22Rv1 (cell line): ENCODE results near the gene MUL1.

Experiments used
- H3K27ac ChIP-seq: fragments of 450-650 bp; 2 replicates; pipeline ENCODE4 v1.5.1; 2017
- CTCF ChIP-seq: fragments of 450-650 bp; IDR thresholded peaks from 2 replicates; pipeline ENCODE4 v1.5.1; 2017; ENCODE audit warnings: mild to moderate bottlenecking
- ZFX ChIP-seq: fragments of 450-650 bp; IDR thresholded peaks from 2 replicates; pipeline ENCODE4 v1.6.1; 2017; ENCODE audit warnings: antibody characterized with exemption, borderline replicate concordance

The MUL1 gene

GRCh38 chr1:20483098-20483832 is 24.7 kb downstream of the MUL1 start:
- TF ChIP-seq ZFX (no peak), CTCF (no peak)
- H3K27ac ChIP-seq = no peak overlapping the region

GRCh38 chr1:20481643-20482498 is 26.1 kb downstream of the MUL1 start:
- H3K27ac ChIP-seq = no peak overlapping the region
- TF ChIP-seq ZFX (no peak), CTCF (no peak)

- TF ChIP-seq CTCF (no peak), ZFX (no peak)
These were observed 26.9 kb downstream of the MUL1 start for GRCh38 chr1:20480951-20481617.

DNA sequence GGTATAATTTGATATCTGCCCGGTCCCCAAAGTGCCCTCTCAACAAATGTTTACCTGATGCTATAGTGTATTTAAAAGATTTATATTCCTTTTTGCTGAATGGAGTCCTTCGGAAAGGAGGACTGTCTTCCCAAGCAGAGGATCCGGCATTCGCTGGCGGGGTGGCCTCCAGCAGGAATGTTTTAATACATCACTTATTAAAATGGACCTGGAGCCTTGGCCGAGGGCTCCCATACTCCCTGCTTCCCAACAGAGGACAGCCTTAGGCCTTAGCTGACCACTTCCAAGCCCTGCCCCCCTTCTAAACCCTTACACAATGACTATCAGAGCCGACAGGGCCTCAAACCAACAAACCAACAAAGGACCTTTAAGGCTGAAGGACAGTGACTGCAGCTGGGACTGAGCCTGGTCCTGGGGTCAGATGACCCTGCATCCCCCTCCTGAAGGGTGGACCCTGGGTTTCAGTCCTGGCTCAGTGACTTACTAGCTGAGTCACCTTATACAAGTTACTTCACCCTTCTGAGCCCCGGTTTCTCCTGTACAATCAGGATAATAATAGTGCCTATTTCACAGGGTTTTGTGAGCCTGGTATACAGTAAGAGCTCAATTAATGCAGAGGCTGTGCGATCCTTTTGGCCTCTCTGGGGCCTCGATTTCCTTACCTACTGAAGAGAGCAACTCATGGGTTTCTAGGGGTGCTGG is 27.6 kb downstream of the MUL1 start:
- H3K27ac ChIP-seq = no peak overlapping the region
- TF ChIP-seq CTCF (no peak), ZFX (no peak)

More at GRCh38 chr1:20480951-20481617, 26.9 kb downstream of the MUL1 start:
- H3K27ac ChIP-seq = no peak overlapping the region

GRCh38 chr1:20479840-20480239 is 28.1 kb downstream of the MUL1 start:
- TF ChIP-seq ZFX = no peak
- TF ChIP-seq CTCF = no peak
- no peak overlapping the region for H3K27ac ChIP-seq

GRCh38 chr1:20478057-20478635 is 29.8 kb downstream of the MUL1 start:
- H3K27ac ChIP-seq = no peak overlapping the region
- no peak for TF ChIP-seq CTCF
- no peak for TF ChIP-seq ZFX
